ENCODE data around the gene AR. TPM values are rescaled to one million over a fixed set of nuclear protein-coding genes. Genes with fewer than 3 reads are reported as not detected.

AR gene
- total and polyA plus RNA-seq, 9 of the 15 experiments (the other 6 are each of a cell fraction or from before 2014, with no cell fraction given): 0.01 to 0.04 (median 0.01) TPM; not detected in 6

- no peaks in the 10 kb centered on the region for H3K9me1 ChIP-seq (ENCODE audit: control insufficient read depth, insufficient read depth, low read length)
- no peaks in the 10 kb centered on the region for H3K27me3 ChIP-seq (ENCODE audit: control insufficient read depth in 2 of 2, insufficient read depth in 2 of 2, low read length in 2 of 2)
- POLR2A ChIA-PET: no interaction called here
- no TSS peak for BruUV-seq (replicated peaks)
- H3K4me2 ChIP-seq (ENCODE audit: insufficient read depth, low read length): no peak overlapping the region
- H4K20me1 ChIP-seq (replicated peaks; ENCODE audit: control insufficient read depth, insufficient read depth, low read length): no peaks in the 10 kb centered on the region
- H3K27ac ChIP-seq (ENCODE audit: extremely low read depth, low read depth, low read length): no peak overlapping the region
- H3K36me3 ChIP-seq (ENCODE audit: control insufficient read depth, insufficient read depth, low read length): no peaks in the 10 kb centered on the region
- in situ Hi-C loops (cut with MboI): no loop called here
- no peaks in the 10 kb centered on the region for H3K4me1 ChIP-seq (replicated peaks in 1 of 2; ENCODE audit: control insufficient read depth in 2 of 2, insufficient read depth in 2 of 2, low read length in 2 of 2)
- CTCF ChIA-PET (ENCODE audit: low intra/inter-chr PET ratio): no interaction called here
- H2AFZ ChIP-seq (ENCODE audit: low read depth, low read length): no peak overlapping the region
- H3K4me3 ChIP-seq: no peak overlapping the region
- no peak for FAIRE-seq
- WGBS (ENCODE audit: insufficient coverage, low coverage, missing lambda C conversion rate): 0% methylated on average over 1 of the region's 2 CpGs
- no peak for DNase-seq (ENCODE audit: extremely low read depth in 1 of 4, low spot score in 3 of 4)
- no peak for ATAC-seq
- intact Hi-C loops (cut with micrococcal nuclease): no loop called here
- H3K9me3 ChIP-seq (replicated peaks; ENCODE audit: control insufficient read depth, insufficient read depth, low read depth, low read length): no peaks in the 10 kb centered on the region
- H3K9ac ChIP-seq (ENCODE audit: insufficient read depth in 1 of 2, low read depth in 2 of 2, low read length in 2 of 2): no peak overlapping the region
- H3K79me2 ChIP-seq (ENCODE audit: control insufficient read depth, insufficient read depth, low read length): no peaks in the 10 kb centered on the region
- TF ChIP-seq PRPF4 (IDR thresholded peaks at IDR 0.05; ENCODE audit: insufficient read depth, low read depth, low read length, poor library complexity, severe bottlenecking) (no peak), PURB (CRISPR knock-in tag; IDR thresholded peaks at IDR 0.05; ENCODE audit: low read depth) (no peak), GATAD2A (IDR thresholded peaks at IDR 0.05) (no peak), SMARCC2 (IDR thresholded peaks at IDR 0.05; ENCODE audit: low read depth) (no peak), ZFP91 (CRISPR knock-in tag; IDR thresholded peaks at IDR 0.05) (no peak), NR3C1 (CRISPR knock-in tag; IDR thresholded peaks at IDR 0.05) (no peak), HNRNPUL1 (IDR thresholded peaks at IDR 0.05; ENCODE audit: low read length) (no peak), ZNF217 (CRISPR knock-in tag; IDR thresholded peaks at IDR 0.05) (no peak), NFXL1 (CRISPR knock-in tag; IDR thresholded peaks at IDR 0.05) (no peak), GABPB2 (CRISPR knock-in tag; conservative IDR thresholded peaks at IDR 0.05) (no peak), RFX5 (IDR thresholded peaks at IDR 0.05; ENCODE audit: low read depth, low read length) (no peak), MGA (IDR thresholded peaks at IDR 0.05) (no peak)
Observed at GRCh38 chrX:67524428-67524827, 19.4 kb upstream of the AR start.

Data from K562 (cell line).